ENCODE results near the gene RABGGTA.

RABGGTA gene

GRCh38 chr14:24290746-24291145 is 19.3 kb upstream of the RABGGTA start:
- no peak overlapping the region for H3K9ac ChIP-seq (ENCODE audit: low read depth in 1 of 2, low read length in 2 of 2)
- H3K4me3 ChIP-seq (ENCODE audit: low read length in 2 of 2): no peak overlapping the region
- peaks cover 34 to 42% of the 10 kb centered on the region in 2 donors for H3K36me3 ChIP-seq (ENCODE audit: control insufficient read depth in 2 of 2, insufficient read depth in 2 of 2, low read length in 2 of 2)
- H3K9me3 ChIP-seq (ENCODE audit: control insufficient read depth in 2 of 2, low read length in 2 of 2): no peaks in the 10 kb centered on the region
- no peak overlapping the region for H3K27ac ChIP-seq (ENCODE audit: low read depth in 2 of 2, low read length in 2 of 2)
- no peaks in the 10 kb centered on the region for H3K4me1 ChIP-seq (ENCODE audit: control insufficient read depth in 2 of 2, insufficient read depth in 2 of 2, low read length in 2 of 2)
- H3K27me3 ChIP-seq (ENCODE audit: control insufficient read depth in 2 of 2, insufficient read depth in 2 of 2, low read length in 2 of 2): no peaks in the 10 kb centered on the region

- no peak overlapping the region for H3K9ac ChIP-seq (ENCODE audit: low read depth in 1 of 2, low read length in 2 of 2)
- H3K27me3 ChIP-seq (ENCODE audit: control insufficient read depth in 2 of 2, insufficient read depth in 2 of 2, low read length in 2 of 2): no peaks in the 10 kb centered on the region
- peaks cover 30 to 36% of the 10 kb centered on the region in 2 donors for H3K36me3 ChIP-seq (ENCODE audit: control insufficient read depth in 2 of 2, insufficient read depth in 2 of 2, low read length in 2 of 2)
- H3K9me3 ChIP-seq (ENCODE audit: control insufficient read depth in 2 of 2, low read length in 2 of 2): no peaks in the 10 kb centered on the region
- H3K4me3 ChIP-seq (ENCODE audit: low read length in 2 of 2): no peak overlapping the region
- no peaks in the 10 kb centered on the region for H3K4me1 ChIP-seq (ENCODE audit: control insufficient read depth in 2 of 2, insufficient read depth in 2 of 2, low read length in 2 of 2)
- H3K27ac ChIP-seq (ENCODE audit: low read depth in 2 of 2, low read length in 2 of 2): no peak overlapping the region
Measured at GRCh38 chr14:24289649-24290280, 18.4 kb upstream of the RABGGTA start.

GRCh38 chr14:24286996-24287395 is 15.6 kb upstream of the RABGGTA start:
- H3K4me3 ChIP-seq (ENCODE audit: low read length in 2 of 2): no peak overlapping the region
- H3K9me3 ChIP-seq (ENCODE audit: control insufficient read depth in 2 of 2, low read length in 2 of 2): no peaks in the 10 kb centered on the region
- peaks cover 23 to 25% of the 10 kb centered on the region in 2 donors for H3K36me3 ChIP-seq (ENCODE audit: control insufficient read depth in 2 of 2, insufficient read depth in 2 of 2, low read length in 2 of 2)
- H3K4me1 ChIP-seq (ENCODE audit: control insufficient read depth in 2 of 2, insufficient read depth in 2 of 2, low read length in 2 of 2): no peaks in the 10 kb centered on the region
- H3K27me3 ChIP-seq (ENCODE audit: control insufficient read depth in 2 of 2, insufficient read depth in 2 of 2, low read length in 2 of 2): no peaks in the 10 kb centered on the region
- no peak overlapping the region for H3K9ac ChIP-seq (ENCODE audit: low read depth in 1 of 2, low read length in 2 of 2)
- no peak overlapping the region for H3K27ac ChIP-seq (ENCODE audit: low read depth in 2 of 2, low read length in 2 of 2)

GRCh38 chr14:24285351-24285750 is 14.0 kb upstream of the RABGGTA start:
- Histone ChIP-seq H3K4me1 (ENCODE audit: control insufficient read depth in 2 of 2, insufficient read depth in 2 of 2, low read length in 2 of 2) (no peaks in the 10 kb centered on the region), H3K9me3 (ENCODE audit: control insufficient read depth in 2 of 2, low read length in 2 of 2) (no peaks in the 10 kb centered on the region), H3K36me3 (ENCODE audit: control insufficient read depth in 2 of 2, insufficient read depth in 2 of 2, low read length in 2 of 2) (peaks cover 9 to 12% of the 10 kb centered on the region in 2 donors), H3K27me3 (ENCODE audit: control insufficient read depth in 2 of 2, insufficient read depth in 2 of 2, low read length in 2 of 2) (no peaks in the 10 kb centered on the region), H3K27ac (ENCODE audit: low read depth in 2 of 2, low read length in 2 of 2) (no peak overlapping the region), H3K4me3 (ENCODE audit: low read length in 2 of 2) (no peak overlapping the region), H3K9ac (ENCODE audit: low read depth in 1 of 2, low read length in 2 of 2) (no peak overlapping the region)

GRCh38 chr14:24284501-24285035 is 13.2 kb upstream of the RABGGTA start:
- Histone ChIP-seq H3K9me3 (ENCODE audit: control insufficient read depth in 2 of 2, low read length in 2 of 2) (no peaks in the 10 kb centered on the region), H3K9ac (ENCODE audit: low read depth in 1 of 2, low read length in 2 of 2) (no peak overlapping the region), H3K27me3 (ENCODE audit: control insufficient read depth in 2 of 2, insufficient read depth in 2 of 2, low read length in 2 of 2) (no peaks in the 10 kb centered on the region), H3K4me1 (ENCODE audit: control insufficient read depth in 2 of 2, insufficient read depth in 2 of 2, low read length in 2 of 2) (no peaks in the 10 kb centered on the region), H3K4me3 (ENCODE audit: low read length in 2 of 2) (no peak overlapping the region), H3K27ac (ENCODE audit: low read depth in 2 of 2, low read length in 2 of 2) (no peak overlapping the region), H3K36me3 (ENCODE audit: control insufficient read depth in 2 of 2, insufficient read depth in 2 of 2, low read length in 2 of 2) (peaks cover 1 to 4% of the 10 kb centered on the region in 2 donors)

GRCh38 chr14:24283796-24284460 is 12.5 kb upstream of the RABGGTA start:
- H3K4me1 ChIP-seq (ENCODE audit: control insufficient read depth in 2 of 2, insufficient read depth in 2 of 2, low read length in 2 of 2): no peaks in the 10 kb centered on the region
- H3K36me3 ChIP-seq (ENCODE audit: control insufficient read depth in 2 of 2, insufficient read depth in 2 of 2, low read length in 2 of 2): no peaks in the 10 kb centered on the region
- H3K27me3 ChIP-seq (ENCODE audit: control insufficient read depth in 2 of 2, insufficient read depth in 2 of 2, low read length in 2 of 2): no peaks in the 10 kb centered on the region
- H3K4me3 ChIP-seq (ENCODE audit: low read length in 2 of 2): no peak overlapping the region
- H3K27ac ChIP-seq (ENCODE audit: low read depth in 2 of 2, low read length in 2 of 2): no peak overlapping the region
- no peaks in the 10 kb centered on the region for H3K9me3 ChIP-seq (ENCODE audit: control insufficient read depth in 2 of 2, low read length in 2 of 2)
- no peak overlapping the region for H3K9ac ChIP-seq (ENCODE audit: low read depth in 1 of 2, low read length in 2 of 2)

- Histone ChIP-seq H3K36me3 (ENCODE audit: control insufficient read depth in 2 of 2, insufficient read depth in 2 of 2, low read length in 2 of 2) (no peaks in the 10 kb centered on the region), H3K27me3 (ENCODE audit: control insufficient read depth in 2 of 2, insufficient read depth in 2 of 2, low read length in 2 of 2) (no peaks in the 10 kb centered on the region), H3K9me3 (ENCODE audit: control insufficient read depth in 2 of 2, low read length in 2 of 2) (no peaks in the 10 kb centered on the region), H3K9ac (ENCODE audit: low read depth in 1 of 2, low read length in 2 of 2) (no peak overlapping the region), H3K4me3 (ENCODE audit: low read length in 2 of 2) (no peak overlapping the region), H3K27ac (ENCODE audit: low read depth in 2 of 2, low read length in 2 of 2) (no peak overlapping the region), H3K4me1 (ENCODE audit: control insufficient read depth in 2 of 2, insufficient read depth in 2 of 2, low read length in 2 of 2) (peaks cover 0 to 4% of the 10 kb centered on the region in 2 donors)
Measured at GRCh38 chr14:24282736-24283135, 11.3 kb upstream of the RABGGTA start.

- H3K27ac ChIP-seq (ENCODE audit: low read depth in 2 of 2, low read length in 2 of 2): no peak overlapping the region
Measured at GRCh38 chr14:24281636-24282035, 10.2 kb upstream of the RABGGTA start.

GRCh38 chr14:24280797-24281460 is 9.5 kb upstream of the RABGGTA start:
- Histone ChIP-seq H3K27me3 (ENCODE audit: control insufficient read depth in 2 of 2, insufficient read depth in 2 of 2, low read length in 2 of 2) (no peaks in the 10 kb centered on the region), H3K4me3 (ENCODE audit: low read length in 2 of 2) (no peak overlapping the region), H3K27ac (ENCODE audit: low read depth in 2 of 2, low read length in 2 of 2) (no peak overlapping the region), H3K9me3 (ENCODE audit: control insufficient read depth in 2 of 2, low read length in 2 of 2) (no peaks in the 10 kb centered on the region), H3K36me3 (ENCODE audit: control insufficient read depth in 2 of 2, insufficient read depth in 2 of 2, low read length in 2 of 2) (no peaks in the 10 kb centered on the region), H3K4me1 (ENCODE audit: control insufficient read depth in 2 of 2, insufficient read depth in 2 of 2, low read length in 2 of 2) (peaks cover 0 to 8% of the 10 kb centered on the region in 2 donors), H3K9ac (ENCODE audit: low read depth in 1 of 2, low read length in 2 of 2) (no peak overlapping the region)

More at GRCh38 chr14:24281636-24282035, 10.2 kb upstream of the RABGGTA start:
- Histone ChIP-seq H3K27me3 (ENCODE audit: control insufficient read depth in 2 of 2, insufficient read depth in 2 of 2, low read length in 2 of 2) (no peaks in the 10 kb centered on the region), H3K4me3 (ENCODE audit: low read length in 2 of 2) (no peak overlapping the region), H3K36me3 (ENCODE audit: control insufficient read depth in 2 of 2, insufficient read depth in 2 of 2, low read length in 2 of 2) (no peaks in the 10 kb centered on the region), H3K4me1 (ENCODE audit: control insufficient read depth in 2 of 2, insufficient read depth in 2 of 2, low read length in 2 of 2) (peaks cover 0 to 8% of the 10 kb centered on the region in 2 donors), H3K9ac (ENCODE audit: low read depth in 1 of 2, low read length in 2 of 2) (no peak overlapping the region), H3K9me3 (ENCODE audit: control insufficient read depth in 2 of 2, low read length in 2 of 2) (no peaks in the 10 kb centered on the region)

Measured in mucosa of rectum (tissue), 2 donors.